ENCODE data around the gene KDELR1.

DNA sequence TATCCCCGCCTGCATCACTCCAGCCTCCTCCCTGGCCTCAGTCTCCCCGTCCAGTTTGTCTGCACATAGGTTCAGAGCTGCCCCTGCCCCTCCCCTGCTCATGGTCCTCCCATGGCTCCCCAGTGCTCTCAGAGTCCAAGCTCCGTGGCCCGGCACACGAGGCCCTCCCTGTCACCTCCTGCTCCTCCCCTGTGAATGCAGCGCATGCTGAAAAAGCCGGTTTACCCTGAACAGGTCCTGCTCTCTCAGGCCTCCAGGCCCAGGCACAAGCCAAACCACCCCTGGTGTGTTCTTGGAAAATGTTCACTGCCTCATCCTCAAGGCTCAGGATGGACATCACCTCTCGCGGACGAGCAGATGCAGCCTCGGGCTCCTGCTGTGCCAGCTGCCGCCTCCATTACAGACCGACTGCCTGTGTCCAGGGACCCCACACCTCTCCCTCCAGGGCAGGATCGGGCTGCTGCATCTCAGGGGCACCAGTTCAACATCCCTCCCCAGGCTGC is 53.0 kb downstream of the KDELR1 start:
- TF ChIP-seq, protein P1, sequence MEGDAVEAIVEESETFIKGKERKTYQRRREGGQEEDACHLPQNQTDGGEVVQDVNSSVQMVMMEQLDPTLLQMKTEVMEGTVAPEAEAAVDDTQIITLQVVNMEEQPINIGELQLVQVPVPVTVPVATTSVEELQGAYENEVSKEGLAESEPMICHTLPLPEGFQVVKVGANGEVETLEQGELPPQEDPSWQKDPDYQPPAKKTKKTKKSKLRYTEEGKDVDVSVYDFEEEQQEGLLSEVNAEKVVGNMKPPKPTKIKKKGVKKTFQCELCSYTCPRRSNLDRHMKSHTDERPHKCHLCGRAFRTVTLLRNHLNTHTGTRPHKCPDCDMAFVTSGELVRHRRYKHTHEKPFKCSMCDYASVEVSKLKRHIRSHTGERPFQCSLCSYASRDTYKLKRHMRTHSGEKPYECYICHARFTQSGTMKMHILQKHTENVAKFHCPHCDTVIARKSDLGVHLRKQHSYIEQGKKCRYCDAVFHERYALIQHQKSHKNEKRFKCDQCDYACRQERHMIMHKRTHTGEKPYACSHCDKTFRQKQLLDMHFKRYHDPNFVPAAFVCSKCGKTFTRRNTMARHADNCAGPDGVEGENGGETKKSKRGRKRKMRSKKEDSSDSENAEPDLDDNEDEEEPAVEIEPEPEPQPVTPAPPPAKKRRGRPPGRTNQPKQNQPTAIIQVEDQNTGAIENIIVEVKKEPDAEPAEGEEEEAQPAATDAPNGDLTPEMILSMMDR (IDR thresholded peaks at IDR 0.05; ENCODE audit: low read depth, low read length, poor library complexity, severe bottlenecking), result no peak
- TF ChIP-seq EZH2phosphoT487 (IDR thresholded peaks at IDR 0.05; ENCODE audit: borderline replicate concordance, low read length), result no peak

All from DOHH2 (cell line).